H1 (cell line): Measurements from ENCODE around the gene PSMB11. TPM values are rescaled to one million over a fixed set of nuclear protein-coding genes. Genes with fewer than 3 reads are reported as not detected.

Experiments
- ATF2 ChIP-seq: IDR thresholded peaks from 2 replicates; pipeline ENCODE4 v1.6.1; 2012; ENCODE audit warnings: low read length, inconsistent platforms
- ATF3 ChIP-seq: IDR thresholded peaks from 2 replicates; pipeline ENCODE4 v1.6.1; 2011; ENCODE audit warnings: low read depth, mild to moderate bottlenecking, low read length; ENCODE audit not compliant: insufficient read depth
- BRCA1 ChIP-seq: IDR thresholded peaks from 2 replicates; pipeline ENCODE4 v1.6.1; 2012; ENCODE audit warnings: low read depth, low read length, improper control_type of control experiment
- CBX8 ChIP-seq: fragments of 300-800, 300-1000 bp; sonication (generic); IDR thresholded peaks from 2 replicates; pipeline ENCODE4 v1.7.1; 2016; ENCODE audit warnings: low read depth, low read length, borderline replicate concordance
- CHD1 ChIP-seq: IDR thresholded peaks from 2 replicates; pipeline ENCODE4 v1.6.1; 2012; ENCODE audit warnings: low read depth, low read length, improper control_type of control experiment
- CHD2 ChIP-seq: IDR thresholded peaks from 2 replicates; pipeline ENCODE4 v1.6.1; 2012; ENCODE audit warnings: low read length, improper control_type of control experiment
- E2F6 ChIP-seq: IDR thresholded peaks from 2 replicates; pipeline ENCODE4 v1.6.1; 2012; ENCODE audit warnings: inconsistent platforms
- GTF2F1 ChIP-seq: IDR thresholded peaks from 2 replicates; pipeline ENCODE4 v1.6.1; 2012; ENCODE audit warnings: low read depth, low read length, improper control_type of control experiment, borderline replicate concordance
- HDAC2 ChIP-seq, 2 experiments: fragments of 300-600 bp in 1 of 2; sonication (generic) in 1 of 2; IDR thresholded peaks; 2 replicates each; pipeline ENCODE4 v1.6.1; 2011 to 2012; ENCODE audit warnings: low read depth in 2 of 2, low read length in 2 of 2, mild to moderate bottlenecking in 2 of 2, moderate library complexity in 2 of 2, borderline replicate concordance in 1 of 2, inconsistent platforms in 1 of 2
- JUN ChIP-seq: IDR thresholded peaks from 2 replicates; pipeline ENCODE4 v1.6.1; 2011; ENCODE audit warnings: low read depth, mild to moderate bottlenecking, improper control_type of control experiment, low read length
- NRF1 ChIP-seq: IDR thresholded peaks from 2 replicates; pipeline ENCODE4 v1.6.1; 2011; ENCODE audit warnings: mild to moderate bottlenecking, low read depth, low read length, improper control_type of control experiment
- POLR2A ChIP-seq, 2 experiments: IDR thresholded peaks; 1 replicate in 1 of 2; 2 replicates in 1 of 2; pipeline ENCODE4 v1.6.1; 2011; ENCODE audit warnings: low read depth in 2 of 2, low read length in 2 of 2, mild to moderate bottlenecking in 2 of 2; ENCODE audit errors: control extremely low read depth in 1 of 2
- POLR2AphosphoS5 ChIP-seq: IDR thresholded peaks from 2 replicates; pipeline ENCODE4 v1.6.1; 2011; ENCODE audit warnings: low read depth, low read length
- RAD21 ChIP-seq, 2 experiments: IDR thresholded peaks in 1 of 2; conservative IDR thresholded peaks in 1 of 2; 2 replicates each; pipeline ENCODE4 v1.6.1; 2011; ENCODE audit warnings: low read depth in 2 of 2, low read length in 2 of 2, improper control_type of control experiment in 1 of 2, inconsistent platforms in 1 of 2, mild to moderate bottlenecking in 1 of 2, moderate library complexity in 1 of 2
- SIN3A ChIP-seq, 2 experiments: IDR thresholded peaks in 1 of 2; conservative IDR thresholded peaks in 1 of 2; 2 replicates each; pipeline ENCODE4 v1.6.1; 2011 to 2012; ENCODE audit warnings: low read length in 2 of 2, improper control_type of control experiment in 1 of 2, low read depth in 1 of 2, mild to moderate bottlenecking in 1 of 2
- SP1 ChIP-seq: IDR thresholded peaks from 2 replicates; pipeline ENCODE4 v1.6.1; 2011; ENCODE audit warnings: low read depth, low read length
- SP4 ChIP-seq: IDR thresholded peaks from 2 replicates; pipeline ENCODE4 v1.6.1; 2012; ENCODE audit warnings: low read length, inconsistent platforms
- SUZ12 ChIP-seq: fragments of 200-600 bp; sonication (generic); IDR thresholded peaks from 2 replicates; pipeline ENCODE4 v1.6.1; 2012; ENCODE audit warnings: mild to moderate bottlenecking, inconsistent platforms, low read length, moderate library complexity, mixed read lengths
- TAF1 ChIP-seq: IDR thresholded peaks from 2 replicates; pipeline ENCODE4 v1.6.1; 2011; ENCODE audit warnings: mild to moderate bottlenecking, low read depth, low read length
- YY1 ChIP-seq: IDR thresholded peaks from 2 replicates; pipeline ENCODE4 v1.6.1; 2011; ENCODE audit warnings: low read depth, mild to moderate bottlenecking, low read length
- polyA plus RNA-seq, 7 experiments: library from polyadenylated mRNA; depleted of rRNA in 3 of 7; stranded (reverse) in 5 of 7; unstranded in 2 of 7; fragments of >200 nt in 5 of 7; fragments of 200-250 nt in 2 of 7; gene quantifications; 1 replicate in 5 of 7; 2 replicates in 1 of 7; 4 replicates in 1 of 7; pipeline versions ENCODE4 v1.2.1 to v1.2.3, GENCODE V29; 2011 to 2013; ENCODE audit warnings: missing spikeins in 2 of 7, mixed read lengths in 2 of 7
- total RNA-seq: library from RNA; stranded (reverse); fragmentation: NEBNext Ultra II Directional; extraction: Animal tissue kit (Norgen Biotek cat#: 25700); gene quantifications from 2 replicates; pipeline ENCODE4 v1.2.1, GENCODE V29; 2021

Gene PSMB11
- total and polyA plus RNA-seq, 2 of the 8 experiments (the other 6 are each of a cell fraction or from before 2014, with no cell fraction given), result not detected

GRCh38 chr14:23006544-23007419 lies 35.2 kb upstream of the PSMB11 start (continued):
- peak in 1 of 2 experiments; percentile 51; a peak in 1 of 4 replicates for TF ChIP-seq SIN3A (conservative IDR thresholded peaks at IDR 0.05 in 1 of 2, IDR thresholded peaks at IDR 0.05 in 1 of 2; ENCODE audit: low read depth in 1 of 2, low read length in 2 of 2)
- no peak for TF ChIP-seq GTF2F1
- TF ChIP-seq BRCA1, result no peak; the same call in 1 of the 2 replicates
- peak; percentile 92 for TF ChIP-seq YY1
- no peak for TF ChIP-seq RAD21 (IDR thresholded peaks at IDR 0.05 in 1 of 2, conservative IDR thresholded peaks at IDR 0.05 in 1 of 2; ENCODE audit: low read depth in 2 of 2, low read length in 2 of 2)
- TF ChIP-seq SUZ12, result no peak
- no peak for TF ChIP-seq CHD1
- no peak for TF ChIP-seq ATF2
- peak; percentile 97 for TF ChIP-seq SP1
- TF ChIP-seq ATF3, result no peak
- no peak; the same call in 1 of the 2 replicates for TF ChIP-seq SP4
- TF ChIP-seq JUN, result no peak
- peak; percentile 74 to 99 for TF ChIP-seq POLR2A (IDR thresholded peaks at IDR 0.05; ENCODE audit: control extremely low read depth in 1 of 2, low read depth in 2 of 2, low read length in 2 of 2)
- TF ChIP-seq E2F6, result peak; percentile 94
- TF ChIP-seq POLR2AphosphoS5, result peak; percentile 93
- peak in 1 of 2 experiments; percentile 85; a peak in 1 of 4 replicates for TF ChIP-seq HDAC2 (IDR thresholded peaks at IDR 0.05; ENCODE audit: borderline replicate concordance in 1 of 2, low read depth in 2 of 2, low read length in 2 of 2)
- TF ChIP-seq CHD2, result peak; percentile 89
- no peak for TF ChIP-seq NRF1
- TF ChIP-seq CBX8, result no peak
- peak; percentile 94 for TF ChIP-seq TAF1
